NCI-H2227 (cell line): Measurements from ENCODE around the gene GALNTL6.

Source experiments
- DNase-seq: peaks from one replicate; lab custom pipeline; 2025; ENCODE audit not compliant: unreplicated experiment; lab: John Stamatoyannopoulos, UW

Gene GALNTL6

DNA sequence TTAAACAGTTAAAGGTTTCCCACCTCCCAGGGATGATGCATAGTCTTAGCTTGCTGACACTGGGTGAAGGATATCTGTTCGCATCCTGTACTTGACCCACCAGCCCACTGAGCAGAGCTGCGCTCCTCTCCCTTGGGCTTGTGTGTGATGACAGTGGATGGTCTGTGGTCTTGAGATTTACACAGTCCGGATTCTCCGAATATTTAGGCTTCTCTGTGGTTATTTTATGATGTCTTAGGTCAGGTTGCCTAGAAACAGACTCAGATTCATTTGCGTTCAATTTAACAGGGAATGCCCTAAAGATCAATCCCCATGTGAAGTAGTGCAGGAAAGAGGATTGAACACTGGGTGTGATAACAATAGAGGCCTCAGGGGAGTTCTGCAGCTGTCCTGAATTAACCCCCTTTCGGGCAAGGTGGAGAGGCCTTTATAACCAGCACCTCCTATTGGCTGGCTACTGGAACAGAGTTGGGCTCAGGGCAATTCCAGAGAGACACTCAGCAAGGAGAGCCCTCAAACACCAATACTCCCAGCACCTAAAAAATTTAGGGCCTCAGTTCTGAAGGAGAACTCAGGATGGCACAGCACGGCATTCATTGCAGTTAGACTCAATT is 702.2 kb downstream of the GALNTL6 start:
- no peak for DNase-seq

DNA sequence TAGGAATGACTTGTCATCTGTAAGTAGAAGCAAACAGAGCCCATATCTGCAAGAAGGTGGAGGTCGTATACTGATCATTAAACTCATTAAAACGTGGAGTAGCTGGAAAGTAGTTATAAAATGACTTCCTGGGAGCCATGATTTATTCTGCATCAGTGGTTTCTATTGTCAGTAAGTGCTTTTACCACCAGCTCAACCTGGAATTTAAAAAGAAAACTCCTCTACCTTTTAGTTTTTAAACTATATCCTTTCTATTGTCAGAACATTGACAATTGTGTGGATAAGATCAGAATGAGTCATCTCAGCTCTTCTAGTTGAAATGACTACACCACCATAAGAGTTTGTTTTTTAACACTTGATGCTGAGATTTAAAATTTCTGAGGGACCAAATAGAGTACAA is 704.2 kb downstream of the GALNTL6 start:
- DNase-seq, result no peak

DNA sequence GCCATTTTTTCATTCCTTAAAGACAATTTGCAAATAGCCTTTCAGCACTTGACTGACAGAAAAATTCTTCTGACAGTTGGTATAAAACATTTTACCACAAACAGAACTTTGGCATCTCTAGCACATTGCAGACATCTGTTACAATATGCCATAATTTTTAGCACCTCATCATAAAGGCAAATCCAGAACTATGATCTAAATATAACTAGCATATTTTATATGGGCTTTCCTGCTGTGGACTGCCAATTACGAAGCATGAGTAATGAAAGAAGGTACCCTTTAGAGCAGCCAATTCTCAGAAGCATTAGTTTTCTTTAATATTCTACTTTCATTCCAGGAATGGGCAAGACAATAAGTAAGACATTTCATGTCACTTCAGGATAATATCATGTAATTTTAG is 708.0 kb downstream of the GALNTL6 start:
- no peak for DNase-seq

DNA sequence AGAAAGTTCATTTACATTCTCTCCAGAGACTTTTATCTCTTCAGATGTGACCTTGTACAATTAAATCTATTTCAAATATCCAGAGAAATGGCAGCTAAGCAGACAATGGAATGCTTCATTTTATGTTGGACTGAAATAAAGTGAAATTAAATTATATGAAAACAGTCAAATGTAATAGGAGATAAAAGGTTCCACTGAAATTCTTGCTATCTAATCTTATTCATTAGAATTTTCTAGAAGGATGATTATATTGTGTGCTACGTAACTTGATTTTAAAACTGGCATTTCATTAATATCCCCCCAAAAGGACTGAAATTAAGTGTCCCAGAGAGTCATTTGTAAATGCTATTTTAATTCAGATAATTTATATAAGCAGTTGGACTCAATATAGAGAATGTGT is 708.5 kb downstream of the GALNTL6 start:
- DNase-seq, result no peak

DNA sequence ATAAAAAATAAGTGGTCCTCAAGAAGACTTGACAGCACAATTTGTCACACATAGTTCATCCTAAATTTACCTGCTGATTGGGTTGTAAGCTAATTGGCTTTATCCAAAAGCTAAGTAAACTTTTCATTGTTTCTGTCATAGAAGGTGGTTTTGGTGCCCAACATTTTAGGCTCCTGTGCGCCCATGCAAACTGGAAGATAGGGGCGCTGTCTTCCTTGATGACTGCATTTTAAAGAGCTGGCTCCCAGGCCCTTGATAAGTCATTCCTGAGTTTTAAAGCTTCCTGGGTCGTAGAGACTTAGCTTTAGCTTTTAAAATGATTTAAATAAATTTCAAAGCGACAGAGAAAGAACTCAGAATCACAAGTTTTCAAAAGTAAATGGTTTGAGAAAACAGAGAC is 730.0 kb downstream of the GALNTL6 start:
- no peak for DNase-seq

DNA sequence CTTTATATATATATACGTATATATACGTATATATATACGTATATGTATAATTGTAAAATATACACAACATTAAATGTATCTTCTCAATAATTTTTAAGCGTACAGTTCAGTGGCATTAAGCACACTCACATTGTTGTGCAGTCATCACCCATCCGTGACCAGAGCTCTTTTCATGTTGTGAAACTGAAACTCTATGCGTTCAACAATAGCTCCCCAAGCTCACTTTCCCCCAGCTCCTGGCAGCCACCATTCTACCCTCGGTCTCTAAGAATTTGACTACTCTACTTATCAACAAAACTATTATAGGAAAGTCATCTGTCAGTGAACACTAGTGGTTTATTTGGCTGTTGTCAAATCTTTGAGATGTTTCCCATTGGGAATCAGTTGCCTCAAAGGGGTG is 733.6 kb downstream of the GALNTL6 start:
- DNase-seq, result no peak

DNA sequence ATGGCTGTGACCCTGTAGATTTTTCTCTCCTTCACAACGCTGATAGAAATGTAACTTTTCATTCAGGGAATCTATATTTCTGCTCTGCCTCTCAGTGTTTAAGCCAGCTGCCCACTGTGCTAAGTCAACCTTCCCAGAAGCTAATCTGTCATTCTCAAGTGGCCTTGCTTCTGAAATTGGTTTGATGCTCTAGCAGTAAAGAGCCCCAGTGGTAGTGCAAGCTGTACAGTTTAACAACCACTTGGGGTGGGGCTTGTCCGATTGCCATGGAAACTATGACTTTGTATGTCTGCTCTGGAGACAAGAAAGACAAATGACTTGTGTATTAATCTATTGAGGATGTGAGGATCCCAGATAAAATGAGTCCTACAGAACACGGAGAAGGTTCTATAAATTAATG is 734.5 kb downstream of the GALNTL6 start:
- no peak for DNase-seq

DNA sequence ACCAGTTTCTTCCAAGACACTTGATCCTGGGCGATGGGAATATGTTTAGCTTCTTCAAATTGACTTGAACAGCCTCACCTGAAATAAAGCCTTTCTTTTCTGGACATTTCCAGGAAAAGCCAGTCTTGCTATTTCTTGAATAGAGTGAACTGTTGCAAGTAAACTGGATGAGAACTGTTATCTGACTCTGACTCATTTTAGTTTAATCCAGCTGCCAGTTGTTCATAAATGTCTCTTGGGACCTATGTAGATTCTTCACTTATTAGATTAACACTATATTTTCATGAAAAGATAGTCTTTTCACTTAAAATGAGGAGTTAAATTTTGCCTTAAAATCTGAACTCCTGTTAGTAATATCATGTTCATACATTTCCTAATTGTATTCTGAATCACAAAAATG is 740.0 kb downstream of the GALNTL6 start:
- no peak for DNase-seq

DNA sequence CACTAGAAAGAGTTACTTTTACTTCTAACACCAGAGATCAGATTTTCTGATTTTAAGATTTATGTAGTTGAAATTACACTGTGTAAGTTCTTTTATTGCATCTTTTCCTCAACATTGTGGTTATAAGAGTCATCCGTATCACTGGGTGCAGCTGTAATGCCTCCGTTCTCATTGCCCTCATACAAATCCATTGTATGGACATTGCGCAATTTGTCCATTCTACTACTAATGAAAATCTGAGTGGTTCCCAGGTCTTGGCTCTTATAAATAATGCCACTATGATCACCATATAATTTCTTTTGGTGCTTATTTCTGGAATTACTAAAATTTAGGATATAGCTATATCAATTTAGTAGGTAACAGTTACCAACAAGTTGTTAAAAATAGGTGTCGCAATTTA is 741.4 kb downstream of the GALNTL6 start:
- no peak for DNase-seq

DNA sequence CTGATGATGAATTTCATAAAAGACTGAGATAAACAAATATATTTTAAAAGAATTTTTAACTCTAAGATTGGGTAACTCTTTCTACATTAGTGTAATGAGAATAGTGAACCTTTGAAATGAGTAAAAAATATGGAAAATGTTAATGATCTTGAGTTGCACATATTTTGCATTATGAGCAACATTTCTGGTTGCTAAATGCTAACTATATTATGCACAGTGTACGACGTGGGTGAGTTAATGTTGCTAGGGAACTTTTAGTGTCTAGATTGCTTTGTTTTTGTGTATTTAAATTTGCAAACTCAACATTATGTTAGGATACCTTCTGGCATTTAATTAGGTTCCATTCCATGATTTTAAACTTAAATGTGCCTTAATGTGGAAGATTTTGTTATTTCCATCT is 742.5 kb downstream of the GALNTL6 start:
- no peak for DNase-seq

DNA sequence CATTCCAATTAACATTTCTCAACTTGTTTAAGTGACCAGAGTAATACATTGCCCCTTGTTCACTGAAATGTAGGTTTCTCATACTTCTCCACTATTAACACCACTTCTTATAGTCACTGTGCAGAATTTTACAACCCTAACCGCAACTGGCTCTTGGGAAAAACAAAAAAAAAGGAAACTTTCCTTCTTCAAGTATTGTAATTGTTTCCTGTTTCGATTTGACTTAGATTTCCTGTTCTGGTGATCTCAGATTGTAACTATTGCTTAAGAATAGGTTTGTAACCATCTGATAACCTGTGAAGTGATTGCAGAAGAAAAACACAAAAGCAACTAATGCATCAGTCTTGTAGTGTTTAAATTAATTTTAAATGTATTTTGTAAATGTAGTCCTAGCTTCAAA is 760.7 kb downstream of the GALNTL6 start:
- no peak for DNase-seq

DNA sequence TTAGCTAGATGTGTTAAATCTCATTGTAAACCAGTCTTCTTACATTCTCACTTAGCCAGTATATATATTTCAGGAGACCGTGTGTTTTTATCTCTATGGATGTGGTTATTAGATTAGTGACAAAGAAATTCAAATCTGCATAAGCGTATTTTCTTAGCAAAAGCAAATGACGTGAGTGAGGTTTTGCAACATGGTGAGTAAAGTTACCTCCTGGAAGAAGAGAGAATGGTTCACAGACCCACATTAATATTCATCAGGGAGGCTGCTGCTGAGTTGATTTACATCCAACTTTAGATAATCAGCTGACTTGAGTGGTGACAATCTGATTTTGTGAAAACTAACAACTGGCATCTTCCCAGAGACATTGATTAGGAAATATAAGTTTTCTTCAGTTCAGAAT is 765.5 kb downstream of the GALNTL6 start:
- no peak for DNase-seq

DNA sequence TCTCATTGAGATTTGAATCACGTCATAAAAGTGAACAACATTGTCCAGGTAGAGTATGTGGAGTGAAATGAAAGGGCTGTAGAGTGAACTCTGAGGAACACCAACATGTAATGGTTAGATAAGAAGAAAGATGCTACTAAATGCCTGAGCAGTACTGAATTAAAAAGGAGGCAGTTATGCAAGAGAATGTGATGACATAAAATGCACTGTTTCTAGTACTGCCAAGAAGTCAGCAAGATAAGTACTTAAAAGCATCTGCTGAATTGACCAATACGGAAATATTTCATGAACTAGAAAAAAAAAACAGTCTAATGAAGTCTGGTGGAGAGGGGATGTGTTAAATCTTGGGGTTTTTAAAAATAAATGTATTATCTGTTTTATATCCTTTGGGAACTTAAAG is 771.6 kb downstream of the GALNTL6 start:
- no peak for DNase-seq

DNA sequence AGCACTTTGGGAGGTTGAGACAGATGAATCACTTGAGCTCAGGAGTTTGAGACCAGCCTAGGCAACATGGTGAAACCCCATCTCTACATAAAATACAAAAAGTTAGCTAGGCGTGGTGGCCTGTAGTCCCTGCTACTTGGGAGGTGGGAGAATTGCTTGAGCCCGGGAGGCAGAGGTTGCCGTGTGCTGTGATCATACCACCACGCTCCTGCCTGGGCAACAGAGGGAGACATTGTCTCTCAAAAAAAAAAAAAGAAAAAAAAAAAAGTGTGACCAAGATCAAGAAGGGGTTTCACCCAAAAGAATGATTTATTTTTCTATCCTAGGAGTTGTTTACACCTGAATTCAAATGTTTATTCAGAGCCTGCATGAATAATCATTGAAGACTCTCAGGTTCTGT is 783.0 kb downstream of the GALNTL6 start:
- DNase-seq, result no peak

DNA sequence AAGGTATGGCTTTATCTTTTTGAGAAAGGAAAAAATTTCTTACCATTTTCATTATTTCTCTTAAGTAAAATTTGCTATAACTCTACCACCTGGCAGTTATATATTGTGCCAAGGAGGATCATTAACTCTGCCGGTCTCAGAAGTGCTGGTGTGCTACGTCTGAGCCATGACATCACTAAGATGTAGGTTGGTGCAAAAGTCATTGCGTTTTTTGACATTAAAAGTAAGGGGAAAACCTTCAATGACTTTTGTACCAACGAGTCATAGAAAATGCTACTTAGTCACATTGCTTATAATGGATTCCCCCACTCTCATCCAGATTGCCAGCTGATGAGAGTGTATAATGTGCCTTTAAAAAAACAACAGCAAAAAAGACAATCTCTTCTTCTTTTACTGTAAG is 786.4 kb downstream of the GALNTL6 start:
- DNase-seq, result no peak

DNA sequence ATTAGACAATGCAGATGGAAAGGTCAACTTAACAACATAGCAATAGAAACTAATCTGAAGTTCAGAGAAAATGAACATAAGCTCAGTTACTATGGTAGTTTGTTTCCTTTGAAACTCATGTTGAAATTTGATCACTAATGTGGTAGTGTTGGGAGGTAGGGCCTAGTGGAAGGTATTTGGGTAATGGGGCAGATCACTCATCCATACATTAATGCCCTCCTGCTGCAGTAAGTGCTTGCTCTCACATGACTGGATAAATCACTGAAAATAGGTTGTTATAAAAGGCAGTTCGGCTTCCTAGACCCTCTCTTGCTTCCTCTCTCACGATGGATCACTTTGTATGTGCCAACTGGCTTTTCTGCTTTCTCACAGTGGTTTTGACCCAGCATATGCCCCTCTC is 788.0 kb downstream of the GALNTL6 start:
- no peak for DNase-seq

DNA sequence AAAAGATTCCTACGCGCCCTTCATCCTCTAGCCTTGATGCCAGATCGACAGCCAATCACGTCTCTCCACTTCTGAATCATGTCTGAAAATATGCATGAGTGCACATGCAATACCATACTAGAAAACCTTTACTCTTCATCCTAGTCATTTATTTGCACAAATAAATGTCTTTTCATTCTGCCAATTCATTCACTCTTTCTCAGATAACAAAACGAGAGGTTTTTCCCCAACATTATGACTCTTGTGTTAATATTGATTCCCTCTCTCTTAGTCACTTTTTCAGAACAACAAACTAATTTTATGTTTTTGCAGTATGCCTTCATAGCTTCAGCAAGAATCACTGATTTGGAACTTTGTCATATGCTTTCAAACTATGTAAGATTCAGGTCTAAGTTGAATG is 806.0 kb downstream of the GALNTL6 start:
- DNase-seq, result no peak

DNA sequence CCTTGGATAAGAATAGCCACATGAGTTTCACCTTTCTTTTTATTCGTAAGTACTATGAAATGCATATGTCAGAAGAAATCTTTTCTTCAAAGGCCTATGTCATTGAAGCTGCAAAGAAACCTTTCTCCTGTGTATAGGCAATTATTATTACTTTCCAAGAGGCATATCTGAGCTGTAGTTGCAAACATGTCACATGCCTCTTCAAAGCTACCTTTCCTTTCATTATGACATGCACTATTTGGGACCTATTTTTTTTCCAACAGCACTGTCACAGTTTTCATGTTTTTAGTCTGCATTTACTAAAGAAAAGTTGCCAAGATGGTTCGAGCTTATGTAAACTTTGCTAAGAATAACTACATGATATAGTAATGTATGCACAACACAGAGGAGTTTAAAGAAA is 806.6 kb downstream of the GALNTL6 start:
- no peak for DNase-seq

DNA sequence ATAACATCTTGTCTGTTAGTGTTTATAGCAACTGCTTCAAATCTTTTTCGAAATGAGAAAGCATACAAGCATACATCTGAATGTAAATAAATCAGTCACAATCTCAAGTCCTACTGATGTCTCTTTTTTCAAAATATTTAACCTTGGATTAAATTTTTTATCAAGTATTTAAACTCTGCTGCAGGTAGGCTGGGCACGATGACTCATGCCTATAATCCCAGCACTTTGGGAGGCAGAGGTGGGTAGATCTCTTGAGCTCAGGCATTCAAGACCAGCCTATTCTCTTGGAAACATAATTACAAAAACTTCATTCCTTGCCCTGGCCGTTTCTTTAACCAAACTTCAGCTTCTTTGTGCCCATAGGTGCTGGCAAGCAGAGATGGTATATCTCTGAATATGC is 815.1 kb downstream of the GALNTL6 start:
- no peak for DNase-seq

DNA sequence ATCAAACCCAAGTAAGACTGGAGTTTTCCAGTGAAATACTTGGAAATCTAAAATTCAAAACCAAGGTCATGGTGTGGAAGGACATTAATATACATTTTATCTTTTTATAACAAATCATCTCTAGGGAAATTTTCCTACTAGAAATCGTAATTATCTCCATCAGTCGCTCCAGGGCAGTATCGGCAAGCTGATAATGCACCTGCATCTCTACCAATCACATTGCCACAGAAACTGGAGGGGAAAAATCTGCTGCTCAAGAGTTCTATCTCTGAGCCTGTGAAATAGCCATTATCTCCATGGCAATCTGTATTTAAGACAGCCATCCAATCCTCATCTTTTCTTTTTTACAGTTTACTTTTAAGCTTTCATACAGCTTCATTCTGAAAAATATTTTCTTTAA is 817.1 kb downstream of the GALNTL6 start:
- DNase-seq, result no peak

DNA sequence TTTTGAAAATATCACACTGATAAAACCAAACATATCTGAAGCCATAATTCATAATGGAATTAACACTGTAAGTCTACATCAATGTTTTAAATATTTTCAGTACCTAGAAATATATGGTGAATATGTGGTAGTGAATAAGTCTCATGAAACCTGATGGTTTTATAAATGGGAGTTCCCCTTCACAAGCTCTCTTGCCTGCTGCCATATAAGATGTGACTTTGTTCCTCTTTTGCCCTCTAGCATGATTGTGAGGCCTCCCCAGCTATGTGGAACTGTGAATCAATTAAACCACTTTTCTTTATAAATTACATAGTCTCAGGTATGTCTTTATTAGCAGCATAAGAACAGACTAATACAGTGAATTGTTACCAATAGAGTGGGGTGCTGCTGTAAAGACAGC is 818.6 kb downstream of the GALNTL6 start:
- no peak for DNase-seq

DNA sequence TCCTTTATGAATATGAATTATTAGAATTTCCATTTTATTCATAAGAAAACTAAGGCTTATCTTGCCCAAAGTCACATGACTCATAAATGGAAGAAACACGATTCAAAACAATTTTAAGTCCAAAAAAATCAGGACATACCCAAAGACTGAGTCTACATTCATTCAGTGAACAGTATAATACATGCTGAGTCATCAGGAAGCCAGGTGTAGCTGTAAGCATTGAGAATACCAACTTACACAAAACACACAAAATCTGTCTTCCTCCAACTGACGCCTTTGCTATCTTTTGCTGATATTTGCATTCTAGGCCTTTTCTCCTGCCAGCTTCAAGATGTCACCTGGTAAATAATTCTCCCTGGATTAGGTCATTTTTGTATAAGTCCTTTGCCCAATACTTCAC is 835.3 kb downstream of the GALNTL6 start:
- no peak for DNase-seq

DNA sequence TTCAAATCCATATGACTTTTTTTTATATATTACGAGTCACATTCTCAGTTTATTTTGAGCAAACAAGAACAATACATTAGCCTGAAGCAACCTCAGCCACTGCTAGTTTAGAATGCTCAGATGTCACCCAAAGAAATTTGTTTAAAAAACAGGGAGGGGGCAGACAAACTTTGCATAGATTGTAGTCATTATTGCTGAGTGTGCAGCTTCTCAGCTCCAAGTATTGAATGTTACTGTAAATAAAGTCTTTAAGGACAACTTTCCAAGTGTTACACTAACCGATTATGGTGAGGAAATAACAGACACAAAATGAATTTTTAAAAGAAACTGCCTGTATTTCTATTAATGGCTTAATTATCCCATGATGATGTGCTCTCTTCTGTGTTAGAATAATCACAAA is 835.9 kb downstream of the GALNTL6 start:
- DNase-seq, result no peak
